Activated effector memory CD4-positive, alpha-beta T cell treated with anti-CD3 and anti-CD28 coated beads, Interleukin-2, amount 50 U/mL, for 16 hours (primary cell): ENCODE results near the gene BCL11A.

ENCODE experiments used
- DNase-seq: peaks from one replicate; pipeline ENCODE4 v3.0.0-alpha.2; 2020

BCL11A gene

GRCh38 chr2:60502144-60502543 is 51.3 kb downstream of the BCL11A start:
- DNase-seq, result no peak

- DNase-seq, result no peak
Observed at GRCh38 chr2:60500861-60501260, 52.6 kb downstream of the BCL11A start.

GRCh38 chr2:60499651-60500265 is 53.7 kb downstream of the BCL11A start:
- DNase-seq, result no peak

GRCh38 chr2:60498816-60499429 is 54.5 kb downstream of the BCL11A start:
- DNase-seq, result no peak

- no peak for DNase-seq
Observed at GRCh38 chr2:60498127-60498815, 55.2 kb downstream of the BCL11A start.

- no peak for DNase-seq
Observed at GRCh38 chr2:60497500-60497899, 56.0 kb downstream of the BCL11A start.

GRCh38 chr2:60496956-60497355 is 56.5 kb downstream of the BCL11A start:
- no peak for DNase-seq

GRCh38 chr2:60496475-60496874 is 57.0 kb downstream of the BCL11A start:
- DNase-seq, result no peak

- no peak for DNase-seq
Observed at GRCh38 chr2:60495041-60495625, 58.3 kb downstream of the BCL11A start.

- DNase-seq, result no peak
Observed at GRCh38 chr2:60493804-60494387, 59.6 kb downstream of the BCL11A start.

GRCh38 chr2:60492548-60492947 is 60.9 kb downstream of the BCL11A start:
- DNase-seq, result no peak

GRCh38 chr2:60490848-60491247 is 62.6 kb downstream of the BCL11A start:
- DNase-seq, result no peak

GRCh38 chr2:60490441-60490840 is 63.0 kb downstream of the BCL11A start:
- DNase-seq, result no peak

- DNase-seq, result no peak
Observed at GRCh38 chr2:60489289-60489688, 64.2 kb downstream of the BCL11A start.

- no peak for DNase-seq
Observed at GRCh38 chr2:60488291-60488690, 65.2 kb downstream of the BCL11A start.

- no peak for DNase-seq
Observed at GRCh38 chr2:60487174-60487573, 66.3 kb downstream of the BCL11A start.

GRCh38 chr2:60486551-60486950 is 66.9 kb downstream of the BCL11A start:
- no peak for DNase-seq

GRCh38 chr2:60486067-60486466 is 67.4 kb downstream of the BCL11A start:
- DNase-seq, result no peak

GRCh38 chr2:60485550-60485949 is 67.9 kb downstream of the BCL11A start:
- no peak for DNase-seq

- DNase-seq, result no peak
Observed at GRCh38 chr2:60485055-60485454, 68.4 kb downstream of the BCL11A start.

GRCh38 chr2:60484133-60484645 is 69.3 kb downstream of the BCL11A start:
- DNase-seq, result no peak

- DNase-seq, result no peak
Observed at GRCh38 chr2:60483401-60483800, 70.1 kb downstream of the BCL11A start.

GRCh38 chr2:60482222-60482621 is 71.2 kb downstream of the BCL11A start:
- DNase-seq, result no peak
